Astrocyte of the hippocampus (primary cell): ENCODE results near the gene SPATC1L.
"Not testable (repeated sequence)": the region's sequence is repeated elsewhere in the genome, so short reads cannot be mapped to it uniquely, and the experiment has no call there.

Experiments
- DNase-seq: peaks from one replicate; pipeline ENCODE4 v3.0.0; 2011; ENCODE audit warnings: low read depth, low spot score

SPATC1L gene

GRCh38 chr21:46183910-46184624 is at the start of gene SPATC1L:
Gene SPATC1L (minus strand): TSS chr21:46184459. CDS start chr21:46182816, 1,643 bp downstream.
- peak; percentile 83 for DNase-seq

- DNase-seq: no peak
Measured at GRCh38 chr21:46229923-46230260, 45.6 kb upstream of the SPATC1L start.

GRCh38 chr21:46229133-46229922 is 45.1 kb upstream of the SPATC1L start:
- DNase-seq: no peak

GRCh38 chr21:46228345-46229051 is 44.2 kb upstream of the SPATC1L start, which contains the start of gene LSS:
Gene LSS (minus strand): TSS chr21:46228774. CDS start chr21:46228745, 29 bp downstream.
- DNase-seq: peak; percentile 100

GRCh38 chr21:46227811-46228344 is 43.6 kb upstream of the SPATC1L start:
- peak; percentile 23 for DNase-seq

- peak; percentile 40 for DNase-seq
Measured at GRCh38 chr21:46226920-46227599, 42.8 kb upstream of the SPATC1L start.

GRCh38 chr21:46226146-46226545 is 41.9 kb upstream of the SPATC1L start:
- no peak for DNase-seq

- not testable (repeated sequence) for DNase-seq
Measured at GRCh38 chr21:46223661-46224060, 39.4 kb upstream of the SPATC1L start.

GRCh38 chr21:46223217-46223616 is 39.0 kb upstream of the SPATC1L start:
- no peak for DNase-seq

- DNase-seq: no peak
Measured at GRCh38 chr21:46222436-46223116, 38.3 kb upstream of the SPATC1L start.

GRCh38 chr21:46221664-46222435 is 37.6 kb upstream of the SPATC1L start:
- DNase-seq: no peak

GRCh38 chr21:46220847-46221246 is 36.6 kb upstream of the SPATC1L start:
- no peak for DNase-seq

GRCh38 chr21:46220275-46220810 is 36.1 kb upstream of the SPATC1L start:
- no peak for DNase-seq

- no peak for DNase-seq
Measured at GRCh38 chr21:46219591-46220239, 35.5 kb upstream of the SPATC1L start.

GRCh38 chr21:46218906-46219590 is 34.8 kb upstream of the SPATC1L start:
- DNase-seq: no peak

- no peak for DNase-seq
Measured at GRCh38 chr21:46217511-46218196, 33.4 kb upstream of the SPATC1L start.

- no peak for DNase-seq
Measured at GRCh38 chr21:46216132-46216747, 32.0 kb upstream of the SPATC1L start.
